ENCODE results near the gene PLXDC2.

- TF ChIP-seq CTCF (IDR thresholded peaks at IDR 0.05; ENCODE audit: poor library complexity) (no peak), EZH2phosphoT487 (IDR thresholded peaks at IDR 0.05; ENCODE audit: low read depth, severe bottlenecking, unreplicated experiment) (no peak), EZH2 (IDR thresholded peaks at IDR 0.05; ENCODE audit: borderline replicate concordance) (peak; percentile 58)
Measured at GRCh38 chr10:19815036-19815730, 1.0 kb upstream of the PLXDC2 start.

Measured in hepatocyte (in vitro differentiated cells).